Measurements from ENCODE around the gene TOX3.

Gene TOX3

DNA sequence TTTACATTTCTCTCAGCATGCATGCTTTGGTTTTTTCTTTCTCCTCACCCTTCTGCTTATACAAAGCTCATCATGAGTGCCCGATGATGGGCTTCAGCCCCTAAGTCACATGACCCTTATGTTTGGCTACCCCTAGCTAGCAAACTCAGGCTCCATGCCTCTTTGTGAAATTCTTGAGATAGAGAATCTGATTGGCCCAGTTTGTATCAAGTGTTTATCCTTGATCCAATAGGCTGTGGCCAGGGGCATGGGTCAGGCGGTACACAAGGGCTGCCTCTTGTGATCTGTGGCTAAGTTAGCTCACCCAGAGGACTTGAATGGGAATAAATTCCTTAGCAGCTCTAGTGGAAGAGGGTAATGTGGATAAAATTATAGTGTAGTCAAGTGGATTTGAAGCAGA lies 11.5 kb upstream of the TOX3 start:
- POLR2A ChIA-PET: no interaction called here
- Histone ChIP-seq H3K9me3 (ENCODE audit: control insufficient read depth, insufficient read depth, low read depth, low read length) (no peaks in the 10 kb centered on the region), H3K4me3 (ENCODE audit: low read depth, low read length) (no peak overlapping the region), H3K27ac (ENCODE audit: extremely low read depth, low read depth, low read length) (no peak overlapping the region), H3K36me3 (ENCODE audit: control insufficient read depth in 2 of 2, insufficient read depth in 1 of 2, low read length in 2 of 2) (no peaks in the 10 kb centered on the region), H3K4me1 (ENCODE audit: control insufficient read depth, insufficient read depth, low read length) (no peaks in the 10 kb centered on the region; the same call in 1 of the 2 replicates)
- TF ChIP-seq, protein P1, sequence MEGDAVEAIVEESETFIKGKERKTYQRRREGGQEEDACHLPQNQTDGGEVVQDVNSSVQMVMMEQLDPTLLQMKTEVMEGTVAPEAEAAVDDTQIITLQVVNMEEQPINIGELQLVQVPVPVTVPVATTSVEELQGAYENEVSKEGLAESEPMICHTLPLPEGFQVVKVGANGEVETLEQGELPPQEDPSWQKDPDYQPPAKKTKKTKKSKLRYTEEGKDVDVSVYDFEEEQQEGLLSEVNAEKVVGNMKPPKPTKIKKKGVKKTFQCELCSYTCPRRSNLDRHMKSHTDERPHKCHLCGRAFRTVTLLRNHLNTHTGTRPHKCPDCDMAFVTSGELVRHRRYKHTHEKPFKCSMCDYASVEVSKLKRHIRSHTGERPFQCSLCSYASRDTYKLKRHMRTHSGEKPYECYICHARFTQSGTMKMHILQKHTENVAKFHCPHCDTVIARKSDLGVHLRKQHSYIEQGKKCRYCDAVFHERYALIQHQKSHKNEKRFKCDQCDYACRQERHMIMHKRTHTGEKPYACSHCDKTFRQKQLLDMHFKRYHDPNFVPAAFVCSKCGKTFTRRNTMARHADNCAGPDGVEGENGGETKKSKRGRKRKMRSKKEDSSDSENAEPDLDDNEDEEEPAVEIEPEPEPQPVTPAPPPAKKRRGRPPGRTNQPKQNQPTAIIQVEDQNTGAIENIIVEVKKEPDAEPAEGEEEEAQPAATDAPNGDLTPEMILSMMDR (tag by site-specific recombination; IDR thresholded peaks at IDR 0.05): no peak
- TF ChIP-seq, protein P2, sequence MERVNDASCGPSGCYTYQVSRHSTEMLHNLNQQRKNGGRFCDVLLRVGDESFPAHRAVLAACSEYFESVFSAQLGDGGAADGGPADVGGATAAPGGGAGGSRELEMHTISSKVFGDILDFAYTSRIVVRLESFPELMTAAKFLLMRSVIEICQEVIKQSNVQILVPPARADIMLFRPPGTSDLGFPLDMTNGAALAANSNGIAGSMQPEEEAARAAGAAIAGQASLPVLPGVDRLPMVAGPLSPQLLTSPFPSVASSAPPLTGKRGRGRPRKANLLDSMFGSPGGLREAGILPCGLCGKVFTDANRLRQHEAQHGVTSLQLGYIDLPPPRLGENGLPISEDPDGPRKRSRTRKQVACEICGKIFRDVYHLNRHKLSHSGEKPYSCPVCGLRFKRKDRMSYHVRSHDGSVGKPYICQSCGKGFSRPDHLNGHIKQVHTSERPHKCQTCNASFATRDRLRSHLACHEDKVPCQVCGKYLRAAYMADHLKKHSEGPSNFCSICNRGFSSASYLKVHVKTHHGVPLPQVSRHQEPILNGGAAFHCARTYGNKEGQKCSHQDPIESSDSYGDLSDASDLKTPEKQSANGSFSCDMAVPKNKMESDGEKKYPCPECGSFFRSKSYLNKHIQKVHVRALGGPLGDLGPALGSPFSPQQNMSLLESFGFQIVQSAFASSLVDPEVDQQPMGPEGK (tag by site-specific recombination; IDR thresholded peaks at IDR 0.05): no peak
- TF ChIP-seq TRIM28 (IDR thresholded peaks at IDR 0.05; ENCODE audit: borderline replicate concordance, low read length): no peak
- TF ChIP-seq, protein P3, sequence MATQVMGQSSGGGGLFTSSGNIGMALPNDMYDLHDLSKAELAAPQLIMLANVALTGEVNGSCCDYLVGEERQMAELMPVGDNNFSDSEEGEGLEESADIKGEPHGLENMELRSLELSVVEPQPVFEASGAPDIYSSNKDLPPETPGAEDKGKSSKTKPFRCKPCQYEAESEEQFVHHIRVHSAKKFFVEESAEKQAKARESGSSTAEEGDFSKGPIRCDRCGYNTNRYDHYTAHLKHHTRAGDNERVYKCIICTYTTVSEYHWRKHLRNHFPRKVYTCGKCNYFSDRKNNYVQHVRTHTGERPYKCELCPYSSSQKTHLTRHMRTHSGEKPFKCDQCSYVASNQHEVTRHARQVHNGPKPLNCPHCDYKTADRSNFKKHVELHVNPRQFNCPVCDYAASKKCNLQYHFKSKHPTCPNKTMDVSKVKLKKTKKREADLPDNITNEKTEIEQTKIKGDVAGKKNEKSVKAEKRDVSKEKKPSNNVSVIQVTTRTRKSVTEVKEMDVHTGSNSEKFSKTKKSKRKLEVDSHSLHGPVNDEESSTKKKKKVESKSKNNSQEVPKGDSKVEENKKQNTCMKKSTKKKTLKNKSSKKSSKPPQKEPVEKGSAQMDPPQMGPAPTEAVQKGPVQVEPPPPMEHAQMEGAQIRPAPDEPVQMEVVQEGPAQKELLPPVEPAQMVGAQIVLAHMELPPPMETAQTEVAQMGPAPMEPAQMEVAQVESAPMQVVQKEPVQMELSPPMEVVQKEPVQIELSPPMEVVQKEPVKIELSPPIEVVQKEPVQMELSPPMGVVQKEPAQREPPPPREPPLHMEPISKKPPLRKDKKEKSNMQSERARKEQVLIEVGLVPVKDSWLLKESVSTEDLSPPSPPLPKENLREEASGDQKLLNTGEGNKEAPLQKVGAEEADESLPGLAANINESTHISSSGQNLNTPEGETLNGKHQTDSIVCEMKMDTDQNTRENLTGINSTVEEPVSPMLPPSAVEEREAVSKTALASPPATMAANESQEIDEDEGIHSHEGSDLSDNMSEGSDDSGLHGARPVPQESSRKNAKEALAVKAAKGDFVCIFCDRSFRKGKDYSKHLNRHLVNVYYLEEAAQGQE (tag by site-specific recombination; IDR thresholded peaks at IDR 0.05): no peak
- CTCF ChIA-PET: no interaction called here

DNA sequence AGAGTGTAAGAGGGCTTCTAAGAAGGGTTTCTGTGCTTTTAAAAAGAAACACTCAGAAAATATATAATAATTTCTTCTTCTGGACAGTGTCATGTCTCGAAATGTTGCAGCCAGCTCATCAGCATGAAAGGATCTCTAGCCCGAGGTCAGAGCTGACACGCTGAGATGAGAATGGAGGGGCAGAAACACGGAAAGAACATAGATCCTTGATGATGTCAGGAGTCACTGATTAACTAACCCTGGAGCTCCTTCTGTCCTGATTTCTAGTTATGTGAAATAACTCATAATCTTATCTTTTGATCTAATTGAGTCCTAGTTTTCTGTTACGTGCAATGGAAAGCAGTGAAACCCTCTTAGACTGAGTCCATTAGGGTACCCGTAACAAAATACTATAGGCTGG lies 10.3 kb upstream of the TOX3 start:
- Histone ChIP-seq H3K36me3 (ENCODE audit: control insufficient read depth in 2 of 2, insufficient read depth in 1 of 2, low read length in 2 of 2) (no peaks in the 10 kb centered on the region), H3K4me3 (ENCODE audit: low read depth, low read length) (no peak overlapping the region), H3K9me3 (ENCODE audit: control insufficient read depth, insufficient read depth, low read depth, low read length) (no peaks in the 10 kb centered on the region), H3K27ac (ENCODE audit: extremely low read depth, low read depth, low read length) (no peak overlapping the region), H3K4me1 (ENCODE audit: control insufficient read depth, insufficient read depth, low read length) (peaks cover 11% of the 10 kb centered on the region)
- POLR2A ChIA-PET: no interaction called here
- no peak for TF ChIP-seq EGR2 (tag by site-specific recombination; IDR thresholded peaks at IDR 0.05; ENCODE audit: low read depth)
- no peak for TF ChIP-seq ZNF473 (tag by site-specific recombination; IDR thresholded peaks at IDR 0.05)
- no peak for TF ChIP-seq ZNF596 (tag by site-specific recombination; IDR thresholded peaks at IDR 0.05)
- TF ChIP-seq BCL11A (tag by site-specific recombination; IDR thresholded peaks at IDR 0.05; ENCODE audit: low read depth): no peak
- no peak for TF ChIP-seq ZNF341 (tag by site-specific recombination; IDR thresholded peaks at IDR 0.05; ENCODE audit: low read depth)
- TF ChIP-seq ZNF146 (tag by site-specific recombination; IDR thresholded peaks at IDR 0.05): no peak
- TF ChIP-seq ZNF701 (tag by site-specific recombination; IDR thresholded peaks at IDR 0.05): no peak
- TF ChIP-seq RBAK (tag by site-specific recombination; IDR thresholded peaks at IDR 0.05): no peak
- no peak for TF ChIP-seq ZNF529 (tag by site-specific recombination; IDR thresholded peaks at IDR 0.05; ENCODE audit: insufficient replicate concordance)
- no peak for TF ChIP-seq KLF8 (tag by site-specific recombination; IDR thresholded peaks at IDR 0.05)
- TF ChIP-seq, protein P4, sequence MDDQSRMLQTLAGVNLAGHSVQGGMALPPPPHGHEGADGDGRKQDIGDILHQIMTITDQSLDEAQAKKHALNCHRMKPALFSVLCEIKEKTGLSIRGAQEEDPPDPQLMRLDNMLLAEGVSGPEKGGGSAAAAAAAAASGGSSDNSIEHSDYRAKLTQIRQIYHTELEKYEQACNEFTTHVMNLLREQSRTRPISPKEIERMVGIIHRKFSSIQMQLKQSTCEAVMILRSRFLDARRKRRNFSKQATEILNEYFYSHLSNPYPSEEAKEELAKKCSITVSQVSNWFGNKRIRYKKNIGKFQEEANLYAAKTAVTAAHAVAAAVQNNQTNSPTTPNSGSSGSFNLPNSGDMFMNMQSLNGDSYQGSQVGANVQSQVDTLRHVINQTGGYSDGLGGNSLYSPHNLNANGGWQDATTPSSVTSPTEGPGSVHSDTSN (CRISPR knock-in tag; IDR thresholded peaks at IDR 0.05): no peak
- no peak for TF ChIP-seq ZFP37 (tag by site-specific recombination; IDR thresholded peaks at IDR 0.05)
- no peak for TF ChIP-seq ZNF658 (tag by site-specific recombination; IDR thresholded peaks at IDR 0.05)
- TF ChIP-seq FEZF1 (tag by site-specific recombination; IDR thresholded peaks at IDR 0.05): no peak
- TF ChIP-seq ZNF558 (tag by site-specific recombination; IDR thresholded peaks at IDR 0.05): no peak
- CTCF ChIA-PET: interaction anchor here (1.0 kb wide), 1 partner anchor 365 kb away, joined by 3 read pairs; no protein-coding TSS in a partner anchor

Measured in HEK293 (cell line).